ENCODE data around the gene PHYH.

Gene PHYH

GRCh38 chr10:13319166-13319565 lies 19.3 kb upstream of the PHYH start:
- no peaks in the 10 kb centered on the region for H3K9me3 ChIP-seq (ENCODE audit: control insufficient read depth in 2 of 2, low read length in 2 of 2)
- H3K4me3 ChIP-seq (ENCODE audit: low read length in 2 of 2): no peak overlapping the region
- H3K9ac ChIP-seq (ENCODE audit: low read length in 2 of 2): no peak overlapping the region
- peaks cover 12 to 30% of the 10 kb centered on the region in 2 donors for H3K36me3 ChIP-seq (ENCODE audit: control insufficient read depth in 2 of 2, insufficient read depth in 2 of 2, low read length in 2 of 2)
- no peaks in the 10 kb centered on the region for H3K27me3 ChIP-seq (ENCODE audit: control insufficient read depth in 1 of 2, insufficient read depth in 2 of 2, low read length in 2 of 2)
- H3K4me1 ChIP-seq (ENCODE audit: control insufficient read depth, insufficient read depth, low read length): no peaks in the 10 kb centered on the region
- no peak overlapping the region for H3K27ac ChIP-seq (ENCODE audit: low read length)

DNA sequence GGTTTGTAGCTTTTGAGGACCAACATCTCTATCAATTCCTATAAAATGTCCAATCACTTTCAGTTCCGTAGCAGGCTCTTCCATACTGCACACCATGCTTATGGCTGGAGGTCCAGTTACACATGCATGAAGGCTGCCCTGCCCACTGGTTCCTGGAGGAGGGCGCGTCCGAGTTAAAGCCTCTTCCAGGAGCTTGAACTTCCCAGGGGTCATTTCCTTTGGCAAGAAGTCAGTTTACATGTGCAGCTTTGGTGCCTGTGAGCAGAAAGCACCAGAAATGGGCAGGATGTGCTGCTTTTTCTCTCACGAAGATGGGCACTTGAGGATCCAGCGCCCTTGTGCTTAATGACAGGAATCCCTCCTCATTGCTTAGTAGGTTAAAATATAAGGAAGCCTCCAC lies 17.6 kb upstream of the PHYH start:
- Histone ChIP-seq H3K36me3 (ENCODE audit: control insufficient read depth in 2 of 2, insufficient read depth in 2 of 2, low read length in 2 of 2) (peaks cover 8 to 25% of the 10 kb centered on the region in 2 donors), H3K9me3 (ENCODE audit: control insufficient read depth in 2 of 2, low read length in 2 of 2) (no peaks in the 10 kb centered on the region), H3K27ac (ENCODE audit: low read length) (no peak overlapping the region), H3K27me3 (ENCODE audit: control insufficient read depth in 1 of 2, insufficient read depth in 2 of 2, low read length in 2 of 2) (no peaks in the 10 kb centered on the region), H3K9ac (ENCODE audit: low read length in 2 of 2) (no peak overlapping the region), H3K4me3 (ENCODE audit: low read length in 2 of 2) (no peak overlapping the region), H3K4me1 (ENCODE audit: control insufficient read depth, insufficient read depth, low read length) (no peaks in the 10 kb centered on the region)

GRCh38 chr10:13316635-13317311 lies 16.9 kb upstream of the PHYH start:
- no peaks in the 10 kb centered on the region for H3K9me3 ChIP-seq (ENCODE audit: control insufficient read depth in 2 of 2, low read length in 2 of 2)
- peaks cover 6 to 22% of the 10 kb centered on the region in 2 donors for H3K36me3 ChIP-seq (ENCODE audit: control insufficient read depth in 2 of 2, insufficient read depth in 2 of 2, low read length in 2 of 2)
- no peaks in the 10 kb centered on the region for H3K27me3 ChIP-seq (ENCODE audit: control insufficient read depth in 1 of 2, insufficient read depth in 2 of 2, low read length in 2 of 2)
- no peak overlapping the region for H3K9ac ChIP-seq (ENCODE audit: low read length in 2 of 2)
- no peak overlapping the region for H3K4me3 ChIP-seq (ENCODE audit: low read length in 2 of 2)
- H3K4me1 ChIP-seq (ENCODE audit: control insufficient read depth, insufficient read depth, low read length): no peaks in the 10 kb centered on the region
- H3K27ac ChIP-seq (ENCODE audit: low read length): no peak overlapping the region

DNA sequence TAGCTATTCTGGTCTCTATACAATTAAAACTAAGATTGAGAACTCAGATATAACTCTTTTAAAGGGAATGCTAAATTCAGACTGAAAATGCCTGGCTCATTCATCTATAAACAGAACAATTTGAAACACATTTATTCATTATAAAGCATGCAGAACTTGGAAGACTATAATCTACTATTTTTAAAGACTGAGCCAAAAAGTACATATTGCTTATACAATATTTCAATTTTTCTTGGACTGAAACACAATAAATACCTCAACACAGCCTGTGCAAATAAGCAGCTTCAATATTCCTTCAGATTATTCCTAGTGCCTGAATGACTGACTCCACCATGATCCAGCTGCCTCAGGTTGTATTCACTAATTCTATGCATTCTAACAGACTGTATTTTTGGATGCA lies 15.5 kb upstream of the PHYH start:
- H3K4me3 ChIP-seq (ENCODE audit: low read length in 2 of 2): no peak overlapping the region
- H3K27me3 ChIP-seq (ENCODE audit: control insufficient read depth in 1 of 2, insufficient read depth in 2 of 2, low read length in 2 of 2): no peaks in the 10 kb centered on the region
- H3K9ac ChIP-seq (ENCODE audit: low read length in 2 of 2): no peak overlapping the region
- no peaks in the 10 kb centered on the region for H3K9me3 ChIP-seq (ENCODE audit: control insufficient read depth in 2 of 2, low read length in 2 of 2)
- H3K4me1 ChIP-seq (ENCODE audit: control insufficient read depth, insufficient read depth, low read length): no peaks in the 10 kb centered on the region
- H3K36me3 ChIP-seq (ENCODE audit: control insufficient read depth in 2 of 2, insufficient read depth in 2 of 2, low read length in 2 of 2): peaks cover 6 to 11% of the 10 kb centered on the region in 2 donors
- H3K27ac ChIP-seq (ENCODE audit: low read length): no peak overlapping the region

- H3K27me3 ChIP-seq (ENCODE audit: control insufficient read depth in 1 of 2, insufficient read depth in 2 of 2, low read length in 2 of 2): no peaks in the 10 kb centered on the region
- no peak overlapping the region for H3K27ac ChIP-seq (ENCODE audit: low read length)
- no peak overlapping the region for H3K4me3 ChIP-seq (ENCODE audit: low read length in 2 of 2)
Observed at GRCh38 chr10:13311177-13311575, 11.3 kb upstream of the PHYH start.

DNA sequence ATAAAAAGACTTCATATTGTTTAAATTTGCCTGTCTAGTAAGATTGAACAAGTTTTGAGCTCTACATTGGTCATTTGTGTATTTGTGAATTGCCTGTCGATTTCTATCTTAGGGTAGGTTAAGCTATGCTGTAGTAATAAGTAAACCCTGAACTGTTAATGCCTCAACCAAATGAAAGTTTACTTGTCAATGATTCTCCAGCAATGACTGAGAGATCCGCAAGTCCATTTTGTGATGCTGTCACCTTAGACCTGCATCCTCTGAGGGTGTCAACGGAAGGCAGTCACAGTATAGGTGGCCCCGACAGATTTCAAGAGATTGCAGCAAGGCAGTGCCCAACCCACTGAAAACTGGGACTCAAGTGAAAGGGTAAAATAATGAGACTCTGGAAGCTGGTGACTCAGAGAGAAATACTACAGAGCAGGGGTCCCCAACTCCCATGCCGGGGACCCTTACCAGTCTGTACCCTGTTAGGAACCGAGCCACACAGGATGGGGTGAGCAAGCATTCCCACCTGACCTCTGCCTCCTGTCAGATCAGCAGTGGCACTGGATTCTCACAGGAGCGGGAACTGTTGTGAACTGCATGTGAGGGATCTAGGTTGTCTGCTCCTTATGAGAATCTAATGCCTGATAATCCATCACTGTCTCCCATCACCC lies 10.8 kb upstream of the PHYH start:
- Histone ChIP-seq H3K4me1 (ENCODE audit: control insufficient read depth, insufficient read depth, low read length) (no peaks in the 10 kb centered on the region), H3K9me3 (ENCODE audit: control insufficient read depth in 2 of 2, low read length in 2 of 2) (no peaks in the 10 kb centered on the region), H3K36me3 (ENCODE audit: control insufficient read depth in 2 of 2, insufficient read depth in 2 of 2, low read length in 2 of 2) (no peaks in the 10 kb centered on the region), H3K27ac (ENCODE audit: low read length) (no peak overlapping the region), H3K27me3 (ENCODE audit: control insufficient read depth in 1 of 2, insufficient read depth in 2 of 2, low read length in 2 of 2) (no peaks in the 10 kb centered on the region), H3K9ac (ENCODE audit: low read length in 2 of 2) (no peak overlapping the region), H3K4me3 (ENCODE audit: low read length in 2 of 2) (no peak overlapping the region)

More at GRCh38 chr10:13311177-13311575, 11.3 kb upstream of the PHYH start:
- Histone ChIP-seq H3K9ac (ENCODE audit: low read length in 2 of 2) (no peak overlapping the region), H3K9me3 (ENCODE audit: control insufficient read depth in 2 of 2, low read length in 2 of 2) (no peaks in the 10 kb centered on the region), H3K36me3 (ENCODE audit: control insufficient read depth in 2 of 2, insufficient read depth in 2 of 2, low read length in 2 of 2) (no peaks in the 10 kb centered on the region), H3K4me1 (ENCODE audit: control insufficient read depth, insufficient read depth, low read length) (no peaks in the 10 kb centered on the region)

DNA sequence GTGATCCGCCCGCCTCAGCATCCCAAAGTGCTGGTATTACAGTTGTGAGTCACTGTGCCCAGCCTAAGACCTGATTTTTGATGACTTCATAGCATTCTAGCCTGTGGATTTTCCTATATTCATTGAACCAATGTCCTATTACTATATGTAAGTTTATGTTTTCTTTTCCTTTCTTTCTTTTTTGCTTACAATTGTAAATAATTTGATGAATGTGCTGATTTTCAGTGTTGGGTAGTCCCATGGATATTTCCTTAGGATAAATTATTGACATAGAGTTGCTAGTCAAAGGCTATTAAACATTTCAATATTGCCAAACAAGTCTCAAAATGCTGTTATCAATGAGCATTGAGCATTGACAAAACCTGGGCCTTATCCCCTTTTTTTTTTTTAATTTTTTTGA lies 9.9 kb upstream of the PHYH start:
- H3K4me3 ChIP-seq (ENCODE audit: low read length in 2 of 2): no peak overlapping the region
- H3K4me1 ChIP-seq (ENCODE audit: control insufficient read depth, insufficient read depth, low read length): no peaks in the 10 kb centered on the region
- H3K36me3 ChIP-seq (ENCODE audit: control insufficient read depth in 2 of 2, insufficient read depth in 2 of 2, low read length in 2 of 2): no peaks in the 10 kb centered on the region

DNA sequence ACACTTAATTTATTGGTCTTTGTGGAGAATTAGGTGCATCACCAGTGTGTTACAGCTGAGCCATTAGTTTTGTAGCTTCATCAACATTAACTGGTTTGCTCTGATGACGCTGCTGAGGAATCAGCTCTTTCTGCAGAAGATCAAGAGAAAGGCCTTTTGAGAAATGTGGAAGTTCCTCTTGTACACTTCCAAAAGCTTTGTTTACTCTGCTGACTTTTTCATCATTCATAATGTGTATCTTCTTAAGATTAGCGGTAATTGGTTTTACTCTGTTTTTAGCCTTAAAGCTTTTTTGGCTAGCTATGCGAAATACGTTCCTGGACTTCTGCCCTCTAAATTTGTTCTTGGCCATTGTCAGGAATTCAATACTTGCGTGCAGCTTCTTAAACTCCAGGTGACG lies 8.2 kb upstream of the PHYH start:
- no peak overlapping the region for H3K4me3 ChIP-seq (ENCODE audit: low read length in 2 of 2)
- no peak overlapping the region for H3K27ac ChIP-seq (ENCODE audit: low read length)
- H3K9me3 ChIP-seq (ENCODE audit: control insufficient read depth in 2 of 2, low read length in 2 of 2): no peaks in the 10 kb centered on the region
- no peaks in the 10 kb centered on the region for H3K4me1 ChIP-seq (ENCODE audit: control insufficient read depth, insufficient read depth, low read length)
- no peaks in the 10 kb centered on the region for H3K27me3 ChIP-seq (ENCODE audit: control insufficient read depth in 1 of 2, insufficient read depth in 2 of 2, low read length in 2 of 2)
- H3K36me3 ChIP-seq (ENCODE audit: control insufficient read depth in 2 of 2, insufficient read depth in 2 of 2, low read length in 2 of 2): no peaks in the 10 kb centered on the region
- no peak overlapping the region for H3K9ac ChIP-seq (ENCODE audit: low read length in 2 of 2)

More for the DNA sequence above, 9.9 kb upstream of the PHYH start:
- no peak overlapping the region for H3K9ac ChIP-seq (ENCODE audit: low read length in 2 of 2)
- H3K9me3 ChIP-seq (ENCODE audit: control insufficient read depth in 2 of 2, low read length in 2 of 2): no peaks in the 10 kb centered on the region
- no peak overlapping the region for H3K27ac ChIP-seq (ENCODE audit: low read length)
- no peaks in the 10 kb centered on the region for H3K27me3 ChIP-seq (ENCODE audit: control insufficient read depth in 1 of 2, insufficient read depth in 2 of 2, low read length in 2 of 2)

GRCh38 chr10:13306103-13306502 lies 6.2 kb upstream of the PHYH start:
- Histone ChIP-seq H3K9me3 (ENCODE audit: control insufficient read depth in 2 of 2, low read length in 2 of 2) (no peaks in the 10 kb centered on the region), H3K27me3 (ENCODE audit: control insufficient read depth in 1 of 2, insufficient read depth in 2 of 2, low read length in 2 of 2) (no peaks in the 10 kb centered on the region), H3K4me3 (ENCODE audit: low read length in 2 of 2) (no peak overlapping the region), H3K9ac (ENCODE audit: low read length in 2 of 2) (no peak overlapping the region), H3K36me3 (ENCODE audit: control insufficient read depth in 2 of 2, insufficient read depth in 2 of 2, low read length in 2 of 2) (no peaks in the 10 kb centered on the region), H3K27ac (ENCODE audit: low read length) (no peak overlapping the region), H3K4me1 (ENCODE audit: control insufficient read depth, insufficient read depth, low read length) (peaks cover 3% of the 10 kb centered on the region)

GRCh38 chr10:13302821-13303555 lies 3.1 kb upstream of the PHYH start:
- H3K4me1 ChIP-seq (ENCODE audit: control insufficient read depth, insufficient read depth, low read length): peaks cover 8% of the 10 kb centered on the region
- H3K27ac ChIP-seq (ENCODE audit: low read length): no peak overlapping the region
- H3K27me3 ChIP-seq (ENCODE audit: control insufficient read depth in 1 of 2, insufficient read depth in 2 of 2, low read length in 2 of 2): no peaks in the 10 kb centered on the region
- no peaks in the 10 kb centered on the region for H3K36me3 ChIP-seq (ENCODE audit: control insufficient read depth in 2 of 2, insufficient read depth in 2 of 2, low read length in 2 of 2)
- no peak overlapping the region for H3K9ac ChIP-seq (ENCODE audit: low read length in 2 of 2)
- peak overlapping the region; percentile 54 to 83 for H3K4me3 ChIP-seq (ENCODE audit: low read length in 2 of 2)
- no peaks in the 10 kb centered on the region for H3K9me3 ChIP-seq (ENCODE audit: control insufficient read depth in 2 of 2, low read length in 2 of 2)
